Measurements from ENCODE around the gene ELOVL2. TPM values are rescaled to one million over a fixed set of nuclear protein-coding genes. Genes with fewer than 3 reads are reported as not detected.

The ELOVL2 gene
- total RNA-seq, 4 donors from 2014 or later = 0.07 TPM; not detected in 3

DNA sequence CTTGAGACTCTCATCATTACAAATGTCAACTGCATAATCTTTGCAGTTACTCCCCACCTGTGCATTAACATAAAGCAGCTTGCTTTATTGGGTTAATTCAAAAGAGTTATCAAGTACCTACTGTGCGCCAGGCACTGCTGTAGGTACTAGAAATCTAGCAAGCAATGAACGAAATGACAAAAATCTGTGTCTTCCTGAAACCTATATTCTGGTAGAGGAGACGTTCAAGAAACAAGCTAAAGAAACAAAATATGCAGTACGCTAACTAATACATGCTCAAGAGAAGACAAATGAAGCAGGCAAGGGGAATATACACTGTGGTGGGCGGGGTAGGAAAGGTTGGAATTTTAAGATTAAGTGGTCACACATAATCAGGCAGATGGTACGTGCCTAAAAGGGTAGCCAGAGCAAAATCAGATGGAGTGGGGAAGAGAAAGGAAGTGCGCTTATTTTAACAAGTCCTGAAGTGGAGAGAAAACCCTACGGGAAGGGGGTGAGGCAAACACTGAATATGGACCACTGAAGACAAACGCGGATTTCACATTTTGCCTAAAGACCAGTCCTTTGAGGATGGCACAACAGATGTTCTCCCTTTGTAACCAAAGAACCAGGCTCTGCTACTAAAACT, 1.2 kb downstream of the ELOVL2 start:
- no peak for TF ChIP-seq CTCF (IDR thresholded peaks at IDR 0.05)
- no peak for TF ChIP-seq POLR2A (IDR thresholded peaks at IDR 0.05)
- H3K4me3 ChIP-seq (ENCODE audit: low read depth, poor library complexity, severe bottlenecking) = no peak overlapping the region
- WGBS, 2 donors = 38 to 46% methylated on average over 10 of the region's 10 CpGs
- no peak for DNase-seq (ENCODE audit: low spot score in 2 of 2)
- intact Hi-C loops (cut with DNase I; ENCODE audit: low total_unique reads) = no loop called here

- H3K4me3 ChIP-seq (ENCODE audit: low read depth, poor library complexity, severe bottlenecking) = no peak overlapping the region
- TF ChIP-seq POLR2A (IDR thresholded peaks at IDR 0.05) (no peak), CTCF (IDR thresholded peaks at IDR 0.05) (no peak)
- no peak for DNase-seq (ENCODE audit: low spot score in 2 of 2)
- WGBS, 2 donors = 65 to 66% methylated on average over 10 of the region's 10 CpGs
- intact Hi-C loops (cut with DNase I; ENCODE audit: low total_unique reads) = no loop called here
These were observed 1.9 kb downstream of the ELOVL2 start for GRCh38 chr6:11042025-11042749.

- no peak for TF ChIP-seq CTCF (IDR thresholded peaks at IDR 0.05)
- no peak for TF ChIP-seq POLR2A (IDR thresholded peaks at IDR 0.05)
- no peak for DNase-seq (ENCODE audit: low spot score in 2 of 2)
- no peak overlapping the region for H3K4me3 ChIP-seq (ENCODE audit: low read depth, poor library complexity, severe bottlenecking)
- intact Hi-C loops (cut with DNase I; ENCODE audit: low total_unique reads) = no loop called here
- WGBS, 2 donors = 82 to 85% methylated on average over 3 of the region's 3 CpGs
These were observed 4.0 kb downstream of the ELOVL2 start for GRCh38 chr6:11040134-11040533.

DNA sequence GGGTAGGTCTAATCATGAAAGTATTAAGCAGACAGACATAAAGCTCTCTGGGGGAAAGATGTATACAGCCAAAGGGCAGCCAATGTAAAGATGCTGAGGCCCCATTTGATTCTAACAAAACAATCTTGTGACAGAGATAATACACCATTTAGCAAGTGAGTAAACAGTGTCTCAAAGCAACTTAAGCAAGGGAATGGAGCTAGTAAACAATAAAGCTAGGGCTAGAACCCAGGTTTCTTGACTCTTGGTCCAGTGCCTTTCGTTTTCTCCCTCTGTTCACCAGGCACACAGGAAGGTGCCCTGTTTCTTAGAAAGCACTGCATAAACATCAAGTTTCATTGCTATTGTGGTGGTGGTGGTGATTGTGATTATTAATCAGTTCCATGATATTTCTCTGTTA, 5.1 kb downstream of the ELOVL2 start:
- TF ChIP-seq POLR2A (IDR thresholded peaks at IDR 0.05) = no peak
- TF ChIP-seq CTCF (IDR thresholded peaks at IDR 0.05) = no peak
- no peak overlapping the region for H3K4me3 ChIP-seq (ENCODE audit: low read depth, poor library complexity, severe bottlenecking)
- 67 to 75% methylated on average over 1 of the region's 1 CpG for WGBS, 2 donors
- intact Hi-C loops (cut with DNase I; ENCODE audit: low total_unique reads) = no loop called here
- DNase-seq (ENCODE audit: low spot score in 2 of 2) = no peak

GRCh38 chr6:11036977-11037430, 7.1 kb downstream of the ELOVL2 start:
- no peak for DNase-seq (ENCODE audit: low spot score in 2 of 2)
- H3K4me3 ChIP-seq (ENCODE audit: low read depth, poor library complexity, severe bottlenecking) = no peak overlapping the region
- 66 to 78% methylated on average over 2 of the region's 2 CpGs for WGBS, 2 donors
- TF ChIP-seq CTCF (IDR thresholded peaks at IDR 0.05) = no peak
- no peak for TF ChIP-seq POLR2A (IDR thresholded peaks at IDR 0.05)
- intact Hi-C loops (cut with DNase I; ENCODE audit: low total_unique reads) = no loop called here
